ENCODE results near the gene CSNK1G2.

CSNK1G2 gene

DNA sequence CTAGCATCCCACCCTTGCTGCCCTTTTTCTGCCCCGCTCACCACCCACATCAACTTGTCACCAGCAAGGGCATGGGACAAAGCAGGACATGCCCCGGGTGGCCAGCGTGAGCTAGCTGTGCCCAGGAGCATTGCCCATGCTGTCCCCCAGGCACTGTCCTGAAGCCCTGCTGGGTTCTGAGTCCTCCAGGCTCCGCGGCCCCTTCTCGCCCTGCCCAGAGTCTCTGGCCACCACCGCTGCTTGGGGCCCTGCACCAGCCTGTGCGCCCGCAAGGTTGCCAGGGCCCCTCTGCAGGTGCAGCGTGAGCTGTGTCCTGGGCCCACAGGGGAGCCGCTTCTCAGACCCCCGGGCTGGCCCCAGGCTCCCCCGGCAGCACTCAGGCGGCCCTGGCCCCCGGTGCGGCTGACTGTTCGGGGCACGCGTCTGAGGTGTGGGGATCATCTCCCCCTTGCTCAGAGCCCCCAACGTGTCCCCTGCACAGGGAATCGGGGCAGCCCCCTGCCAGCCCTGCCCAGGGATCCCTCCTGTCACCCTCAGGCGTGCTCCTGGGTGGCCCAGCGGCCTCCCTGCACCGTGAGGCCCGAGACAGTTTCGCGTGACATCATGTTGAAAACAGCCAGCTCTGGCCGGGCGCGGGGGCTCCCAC is 4.1 kb downstream of the CSNK1G2 start:
- no peak for DNase-seq

DNA sequence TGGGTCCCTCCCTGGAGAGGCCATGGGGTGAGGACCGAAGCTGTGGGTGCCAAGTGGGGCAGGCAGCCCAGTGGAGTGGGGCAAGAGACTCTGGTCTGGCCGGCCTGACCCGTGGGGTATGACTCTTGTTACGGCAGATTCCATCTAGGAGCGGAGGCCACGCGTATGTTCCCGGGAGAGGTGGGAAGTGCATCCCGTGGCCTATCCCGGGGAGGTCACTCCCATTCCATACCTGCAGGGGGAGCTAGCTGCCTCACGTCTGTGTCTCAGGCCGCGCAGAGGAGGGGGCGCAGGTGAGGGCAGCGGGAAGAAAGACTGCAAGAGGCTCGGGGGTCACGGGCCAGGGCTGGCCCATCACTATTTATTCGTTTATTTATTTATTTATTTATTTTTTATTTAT is 4.9 kb downstream of the CSNK1G2 start:
- peak; percentile 35 for DNase-seq

GRCh38 chr19:1947651-1948209 is 6.8 kb downstream of the CSNK1G2 start:
- no peak for DNase-seq

DNA sequence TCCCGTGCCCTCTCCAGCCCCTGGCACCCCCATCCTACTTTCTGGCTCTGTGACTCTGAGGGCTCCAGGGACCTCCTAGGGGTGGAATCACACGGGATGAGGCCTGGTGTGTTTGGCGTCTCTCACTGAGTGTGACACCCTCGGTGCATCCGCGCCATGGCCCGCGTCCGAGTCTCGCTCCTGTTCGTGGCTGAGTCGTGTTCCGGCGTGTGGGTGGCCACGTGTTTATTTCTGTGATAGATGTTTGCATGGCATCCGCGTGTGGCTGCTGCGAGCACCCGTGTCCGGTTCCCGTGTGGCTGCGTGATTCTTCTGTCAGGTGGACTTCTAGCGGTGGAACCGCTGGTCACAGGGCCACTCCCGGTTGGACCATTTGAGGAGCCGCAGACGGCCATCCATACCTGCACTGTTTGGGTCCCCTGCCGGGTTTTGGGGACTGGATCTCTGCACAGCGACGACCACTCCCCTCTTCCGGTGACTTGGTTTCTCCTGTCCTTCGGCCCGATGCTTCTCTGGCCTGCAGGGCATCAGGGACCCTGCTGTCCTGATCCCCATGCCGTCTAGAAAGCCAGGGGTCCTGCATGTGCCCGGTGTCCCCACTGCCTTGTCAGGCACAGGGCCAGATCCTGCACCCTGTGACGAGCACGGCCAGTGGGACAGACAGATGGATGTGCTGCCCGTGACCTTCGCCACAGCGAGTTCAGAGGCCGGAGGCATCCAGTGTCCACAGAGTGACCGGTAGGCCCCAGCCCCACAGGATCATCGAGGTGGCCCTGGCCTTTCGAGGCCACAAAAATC is 8.5 kb downstream of the CSNK1G2 start:
- no peak for DNase-seq

- no peak for DNase-seq
These were observed 9.7 kb downstream of the CSNK1G2 start for GRCh38 chr19:1950640-1951039.

DNA sequence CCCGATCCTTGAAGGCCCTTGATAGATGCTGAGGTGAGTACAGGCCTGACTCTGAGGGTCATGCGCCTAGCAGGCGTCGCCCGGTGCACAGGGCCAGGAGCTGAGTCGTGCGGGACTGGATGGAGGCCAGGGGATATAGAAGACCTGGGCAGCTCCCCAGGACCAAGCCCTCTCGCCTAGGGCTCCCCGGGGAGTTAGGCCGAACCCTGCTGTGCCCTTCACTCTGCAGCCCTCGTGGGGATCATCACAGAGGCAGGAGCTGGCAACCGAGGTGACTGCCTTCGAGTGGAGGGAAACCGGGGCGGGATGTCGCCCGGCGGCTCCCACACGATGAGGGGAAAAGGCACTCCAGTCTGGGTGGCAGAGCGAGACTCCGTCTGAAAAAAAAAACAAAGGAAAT is 11.7 kb downstream of the CSNK1G2 start:
- DNase-seq = no peak

GRCh38 chr19:1953037-1953436 is 12.1 kb downstream of the CSNK1G2 start:
- DNase-seq = no peak

- no peak for DNase-seq
These were observed 12.6 kb downstream of the CSNK1G2 start for GRCh38 chr19:1953441-1954094.

DNA sequence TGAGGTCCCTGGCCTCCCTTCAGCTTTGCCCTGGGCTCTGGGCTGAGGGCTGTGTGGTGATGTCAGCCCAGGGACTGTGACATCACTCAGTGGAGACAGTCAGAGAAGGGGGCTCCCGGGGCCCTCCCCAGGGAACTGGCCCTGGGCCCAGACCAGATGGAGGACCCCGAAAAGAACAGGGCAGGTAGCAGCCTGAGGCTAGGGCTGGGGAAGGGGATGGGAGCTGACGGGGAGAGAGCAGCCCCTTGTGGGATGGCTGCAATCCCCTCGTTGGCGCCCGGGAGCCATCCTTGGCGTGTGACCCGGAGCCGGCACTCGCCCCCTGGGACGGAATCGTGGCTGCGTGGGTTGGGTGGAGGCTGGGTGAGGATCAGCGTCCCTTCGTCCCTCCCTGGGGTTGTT is 13.6 kb downstream of the CSNK1G2 start:
- no peak for DNase-seq

- peak; percentile 22 for DNase-seq
These were observed 14.5 kb downstream of the CSNK1G2 start for GRCh38 chr19:1955171-1956121.

DNA sequence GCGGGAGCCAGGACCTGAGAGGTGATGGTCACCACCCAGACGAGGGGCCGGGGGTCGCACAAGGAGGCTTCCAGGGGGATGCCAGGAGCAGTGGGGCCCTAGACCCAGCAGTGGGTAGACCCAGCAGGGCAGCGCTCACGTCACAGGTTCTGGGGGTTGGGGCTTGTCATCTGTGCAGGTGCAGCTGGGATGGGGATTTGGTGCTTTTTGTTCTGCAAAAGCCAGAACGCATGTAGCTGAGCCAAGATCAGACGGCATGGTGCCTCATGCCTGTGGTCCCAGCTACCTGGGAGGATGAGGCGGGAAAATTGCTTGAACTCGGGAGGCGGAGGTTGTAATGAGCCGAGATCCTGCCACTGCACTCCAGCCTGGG is 15.1 kb downstream of the CSNK1G2 start:
- no peak for DNase-seq

DNA sequence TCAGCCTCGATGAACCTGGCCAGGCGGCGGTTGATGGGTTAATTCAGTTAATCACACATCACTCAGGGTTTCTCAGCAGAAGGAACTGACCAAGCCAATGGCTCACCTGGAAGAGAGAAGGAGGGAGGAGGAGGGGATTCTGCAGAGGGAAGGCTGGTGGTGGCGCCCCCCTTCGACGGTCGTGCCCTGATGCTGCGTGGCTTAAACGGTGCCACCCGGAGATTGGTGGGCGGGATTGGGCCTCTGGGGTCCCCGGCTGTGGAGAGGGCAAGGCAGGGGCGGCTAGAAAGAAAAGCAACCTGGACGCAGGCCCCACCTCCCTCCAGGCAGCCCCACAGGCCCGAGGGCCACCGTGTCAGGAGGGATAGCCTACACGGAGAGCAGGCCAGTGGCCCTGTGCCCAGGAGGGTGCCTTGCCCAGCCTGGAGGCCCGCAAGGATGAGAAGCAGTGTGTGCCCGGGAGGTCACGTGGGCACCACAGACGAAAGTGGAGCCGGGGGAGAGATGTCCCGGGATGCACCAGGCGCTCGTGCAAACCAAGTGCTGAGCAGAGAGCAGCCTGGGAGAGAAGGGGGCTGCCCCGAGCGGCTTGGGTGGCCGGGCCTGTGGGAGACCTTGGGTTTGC is 16.0 kb downstream of the CSNK1G2 start:
- no peak for DNase-seq

- DNase-seq = no peak
These were observed 16.7 kb downstream of the CSNK1G2 start for GRCh38 chr19:1957562-1958248.

DNA sequence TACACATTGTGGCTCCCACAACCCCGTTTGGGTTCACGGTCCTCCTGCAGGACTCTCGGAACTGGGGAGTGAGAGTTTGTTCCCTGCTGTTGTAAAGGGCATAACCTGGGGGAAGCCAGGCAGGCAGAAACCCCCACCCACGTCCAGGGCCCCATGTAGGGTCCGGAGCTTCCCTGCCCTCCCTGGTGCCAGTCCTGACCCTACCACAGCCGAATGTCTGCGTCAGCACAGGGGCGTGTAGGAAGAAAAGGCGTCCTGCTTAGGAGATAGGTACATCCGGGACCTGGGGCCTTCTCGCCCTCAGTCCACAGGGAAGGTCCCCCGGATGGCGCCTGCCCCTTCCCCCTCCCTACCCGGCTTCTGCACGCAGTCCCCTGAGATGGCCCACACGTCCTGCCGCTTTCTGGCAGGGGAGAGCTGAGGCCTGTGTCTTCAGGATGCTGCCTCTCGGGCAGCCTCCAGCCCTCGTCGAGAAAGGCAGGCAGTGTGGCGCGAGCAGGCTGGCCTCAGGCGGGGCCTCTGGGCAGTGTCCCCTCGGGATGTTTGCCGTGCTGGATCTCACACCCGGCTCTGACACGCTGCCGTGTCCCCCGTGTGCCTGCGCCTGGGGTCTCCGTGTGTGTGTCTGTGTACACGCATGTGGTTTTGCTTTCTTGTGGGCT is 19.1 kb downstream of the CSNK1G2 start:
- no peak for DNase-seq

DNA sequence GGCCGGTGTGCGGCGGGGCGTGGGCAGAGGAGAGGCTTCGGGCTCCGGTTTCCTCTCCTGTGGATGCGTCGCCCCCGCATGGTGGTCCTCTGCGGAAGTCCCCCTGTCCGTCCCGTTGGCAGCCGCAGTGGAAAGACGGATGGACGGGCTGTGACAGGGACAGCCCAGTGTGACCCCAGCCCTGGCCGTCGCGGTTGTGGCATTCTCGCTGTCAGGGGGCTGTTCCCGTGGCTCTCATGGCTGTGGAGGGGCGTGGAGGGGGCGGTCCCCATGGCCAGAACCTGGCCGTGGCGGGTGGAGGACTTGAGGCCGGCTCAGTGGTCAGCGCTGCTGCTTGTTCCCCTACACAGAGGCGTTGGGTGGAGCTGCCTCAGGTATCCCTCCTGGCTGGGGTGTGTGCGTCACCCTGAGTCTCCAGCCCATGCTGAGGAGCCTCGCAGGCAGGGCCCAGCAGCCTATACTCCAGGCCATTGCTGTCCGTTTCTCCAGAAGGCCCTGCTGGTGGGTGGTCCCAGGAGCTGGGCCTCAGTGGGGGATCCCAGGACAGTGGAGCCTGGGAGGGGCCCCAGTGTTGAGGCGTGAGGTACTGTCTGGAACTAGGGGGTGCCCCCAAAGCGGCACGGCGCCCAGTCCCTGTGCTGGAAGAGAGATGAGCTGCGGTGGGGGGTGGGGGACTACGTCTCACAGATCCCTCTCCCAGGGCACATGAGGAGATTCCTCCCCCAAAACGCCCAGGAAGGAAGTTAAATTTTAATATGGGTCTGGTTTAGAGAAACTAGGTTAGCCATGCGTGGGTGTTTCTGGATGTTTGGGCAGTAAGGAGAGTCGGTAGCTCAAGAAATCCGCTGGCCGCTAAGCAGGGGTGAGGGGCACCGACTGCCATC is 20.3 kb downstream of the CSNK1G2 start:
- DNase-seq = no peak

DNA sequence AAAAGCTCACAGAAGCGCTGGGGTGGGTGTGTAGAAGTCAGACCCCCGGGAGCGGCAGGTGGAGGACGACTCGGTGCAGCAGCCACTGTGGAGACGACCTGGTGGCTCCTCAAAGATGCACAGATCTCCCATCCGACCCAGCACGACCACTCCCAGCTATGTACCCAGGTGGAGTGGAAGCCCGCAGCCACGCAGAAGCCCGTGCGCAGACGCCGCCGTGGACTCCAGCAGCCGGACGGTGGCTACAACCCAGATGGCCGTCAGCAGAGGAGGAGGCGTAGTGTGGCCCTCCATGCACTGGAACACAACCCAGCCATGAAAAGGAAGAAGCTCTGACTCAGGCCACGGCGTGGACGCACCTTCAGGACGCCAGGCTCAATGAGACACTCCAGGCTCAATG is 21.7 kb downstream of the CSNK1G2 start:
- DNase-seq = no peak

GRCh38 chr19:1967087-1967608 is 26.2 kb downstream of the CSNK1G2 start:
- no peak for DNase-seq

DNA sequence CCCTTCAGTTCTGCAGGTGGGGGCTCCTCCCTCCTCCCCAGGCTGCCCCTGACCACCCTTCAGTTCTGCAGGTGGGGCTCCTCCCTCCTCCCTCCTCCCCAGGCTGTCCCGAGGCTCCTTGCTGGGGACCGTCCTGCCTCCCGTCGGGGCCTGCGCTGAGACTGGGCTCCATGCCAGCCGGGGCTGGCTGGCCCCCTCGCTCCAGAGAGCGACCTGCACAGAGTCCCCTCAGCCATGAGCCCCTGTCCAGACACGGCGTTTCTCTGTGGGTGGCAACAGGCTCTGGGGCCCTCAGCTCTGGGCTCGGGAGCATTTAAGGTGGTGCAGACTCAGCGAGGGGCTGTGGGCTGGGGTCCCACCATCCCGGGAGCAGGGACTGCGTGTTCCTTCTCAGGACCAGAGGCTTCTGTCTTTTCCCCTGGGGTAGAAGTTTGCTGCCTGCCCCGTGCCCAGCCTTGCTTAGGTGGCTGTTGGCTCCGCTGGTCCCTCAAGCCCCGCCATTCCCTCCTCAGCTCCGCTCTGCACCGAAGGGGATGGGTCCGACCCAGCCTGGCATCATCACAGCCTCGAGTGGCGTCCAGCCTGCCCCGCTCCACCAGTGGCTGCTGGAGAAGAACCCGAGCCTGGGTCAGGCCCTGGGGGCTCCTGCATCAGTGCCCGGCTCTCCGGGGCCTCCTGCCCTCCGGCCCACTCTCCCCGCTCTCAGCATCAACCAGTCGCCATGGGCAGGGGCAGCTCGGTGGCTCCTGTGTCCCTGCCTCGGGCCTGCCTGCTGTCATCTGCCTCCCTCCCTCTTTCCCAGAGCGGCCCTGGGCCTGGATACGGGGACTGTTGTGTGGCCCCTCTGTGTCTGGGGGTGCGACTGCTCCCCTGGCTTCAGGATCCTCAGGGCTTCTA is 27.6 kb downstream of the CSNK1G2 start:
- DNase-seq = no peak

Measured in hematopoietic multipotent progenitor cell treated with erythropoietin and hydrocortisone succinate and interleukin-3 and kit ligand, for 6 days (in vitro differentiated cells).